Left ventricle myocardium inferior (tissue), 1 donor: ENCODE results near the gene TERT. TPM values are rescaled to one million over a fixed set of nuclear protein-coding genes. Genes with fewer than 3 reads are reported as not detected.

Experiments
- DNase-seq: peaks from one replicate; pipeline ENCODE4 v3.0.0-alpha.2; 2020
- H3K27ac ChIP-seq: fragments of 200-600 bp; replicated peaks from 2 replicates; pipeline ENCODE4 v1.8.0; 2021
- H3K27me3 ChIP-seq: fragments of 200-600 bp; 2 replicates; pipeline ENCODE4 v1.8.0; 2021; ENCODE audit warnings: low read depth
- H3K36me3 ChIP-seq: fragments of 200-600 bp; 2 replicates; pipeline ENCODE4 v1.8.0; 2021
- H3K4me1 ChIP-seq: fragments of 200-600 bp; 2 replicates; pipeline ENCODE4 v1.8.0; 2021
- H3K4me3 ChIP-seq: fragments of 200-600 bp; 2 replicates; pipeline ENCODE4 v1.8.0; 2021; ENCODE audit warnings: mild to moderate bottlenecking, moderate library complexity
- H3K9me3 ChIP-seq: fragments of 200-600 bp; replicated peaks from 2 replicates; pipeline ENCODE4 v1.8.0; 2021
- intact Hi-C: fragments of 100-400 bp; cut with micrococcal nuclease; formaldehyde crosslinking; loops from one replicate; pipeline ENCODE4 v1.11.0; 2022
- total RNA-seq: library from RNA; stranded (reverse); fragmentation: NEBNext Ultra II Directional; extraction: Animal tissue kit (Norgen Biotek cat#: 25700); gene quantifications from one replicate; pipeline ENCODE4 v1.2.1, GENCODE V29; 2021
- TF ChIP-seq, protein P1 (sequence below): fragments of 200-600 bp; IDR thresholded peaks from 2 replicates; pipeline ENCODE4 v1.8.0; 2021; ENCODE audit warnings: antibody characterized with exemption, mild to moderate bottlenecking, borderline replicate concordance
- donor health status: DM: no; HTN: yes; CAD: no; lungs with severe emphysema.

TERT gene
- total RNA-seq, 1 donor from 2014 or later: not detected

DNA sequence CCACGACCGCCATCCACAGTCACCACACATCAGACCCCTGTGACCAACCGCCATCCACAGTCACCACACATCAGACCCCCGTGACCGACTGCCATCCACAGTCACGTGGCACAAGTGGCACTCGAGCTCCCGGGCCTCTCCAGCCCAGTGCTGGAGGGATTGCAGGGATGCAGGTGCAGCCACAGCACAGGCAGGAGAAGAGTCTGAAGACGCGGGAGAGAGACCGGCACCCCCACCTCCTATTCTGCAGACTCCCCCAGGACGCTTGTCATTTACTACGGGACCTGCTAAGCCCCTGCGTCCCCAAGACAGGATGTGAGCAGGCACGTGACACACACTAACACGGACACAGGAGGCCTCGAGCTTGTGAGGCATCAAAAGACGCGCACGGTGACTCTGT is 21.1 kb downstream of the TERT start:
- no peak for DNase-seq
- intact Hi-C loops: no loop called here
- Histone ChIP-seq H3K9me3 (peaks cover 6% of the 10 kb centered on the region), H3K4me1 (no peaks in the 10 kb centered on the region), H3K27ac (no peak overlapping the region), H3K27me3 (no peaks in the 10 kb centered on the region), H3K36me3 (no peaks in the 10 kb centered on the region), H3K4me3 (no peak overlapping the region)
- TF ChIP-seq, protein P1, sequence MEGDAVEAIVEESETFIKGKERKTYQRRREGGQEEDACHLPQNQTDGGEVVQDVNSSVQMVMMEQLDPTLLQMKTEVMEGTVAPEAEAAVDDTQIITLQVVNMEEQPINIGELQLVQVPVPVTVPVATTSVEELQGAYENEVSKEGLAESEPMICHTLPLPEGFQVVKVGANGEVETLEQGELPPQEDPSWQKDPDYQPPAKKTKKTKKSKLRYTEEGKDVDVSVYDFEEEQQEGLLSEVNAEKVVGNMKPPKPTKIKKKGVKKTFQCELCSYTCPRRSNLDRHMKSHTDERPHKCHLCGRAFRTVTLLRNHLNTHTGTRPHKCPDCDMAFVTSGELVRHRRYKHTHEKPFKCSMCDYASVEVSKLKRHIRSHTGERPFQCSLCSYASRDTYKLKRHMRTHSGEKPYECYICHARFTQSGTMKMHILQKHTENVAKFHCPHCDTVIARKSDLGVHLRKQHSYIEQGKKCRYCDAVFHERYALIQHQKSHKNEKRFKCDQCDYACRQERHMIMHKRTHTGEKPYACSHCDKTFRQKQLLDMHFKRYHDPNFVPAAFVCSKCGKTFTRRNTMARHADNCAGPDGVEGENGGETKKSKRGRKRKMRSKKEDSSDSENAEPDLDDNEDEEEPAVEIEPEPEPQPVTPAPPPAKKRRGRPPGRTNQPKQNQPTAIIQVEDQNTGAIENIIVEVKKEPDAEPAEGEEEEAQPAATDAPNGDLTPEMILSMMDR: no peak

DNA sequence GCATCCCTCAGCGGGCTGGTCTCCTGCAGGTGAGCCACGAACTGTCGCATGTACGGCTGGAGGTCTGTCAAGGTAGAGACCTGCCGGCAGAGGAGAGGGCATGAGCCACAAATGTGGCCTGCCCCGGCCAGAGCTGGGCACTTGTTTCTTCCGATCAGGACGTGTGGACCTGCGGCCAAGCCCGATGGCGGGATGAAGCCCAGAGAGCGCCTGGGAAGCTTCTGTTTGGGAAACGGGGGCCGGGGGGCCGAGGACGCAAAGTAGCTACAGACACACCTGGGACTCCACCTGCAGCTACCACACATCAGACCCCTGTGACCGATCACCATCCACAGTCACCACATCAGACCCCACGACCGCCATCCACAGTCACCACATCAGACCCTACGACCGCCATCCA is 22.7 kb downstream of the TERT start:
- Histone ChIP-seq H3K36me3 (no peaks in the 10 kb centered on the region), H3K27me3 (no peaks in the 10 kb centered on the region), H3K27ac (no peak overlapping the region), H3K4me3 (no peak overlapping the region), H3K4me1 (no peaks in the 10 kb centered on the region), H3K9me3 (no peaks in the 10 kb centered on the region)
- TF ChIP-seq, protein P1: no peak
- no peak for DNase-seq
- intact Hi-C loops: no loop called here

DNA sequence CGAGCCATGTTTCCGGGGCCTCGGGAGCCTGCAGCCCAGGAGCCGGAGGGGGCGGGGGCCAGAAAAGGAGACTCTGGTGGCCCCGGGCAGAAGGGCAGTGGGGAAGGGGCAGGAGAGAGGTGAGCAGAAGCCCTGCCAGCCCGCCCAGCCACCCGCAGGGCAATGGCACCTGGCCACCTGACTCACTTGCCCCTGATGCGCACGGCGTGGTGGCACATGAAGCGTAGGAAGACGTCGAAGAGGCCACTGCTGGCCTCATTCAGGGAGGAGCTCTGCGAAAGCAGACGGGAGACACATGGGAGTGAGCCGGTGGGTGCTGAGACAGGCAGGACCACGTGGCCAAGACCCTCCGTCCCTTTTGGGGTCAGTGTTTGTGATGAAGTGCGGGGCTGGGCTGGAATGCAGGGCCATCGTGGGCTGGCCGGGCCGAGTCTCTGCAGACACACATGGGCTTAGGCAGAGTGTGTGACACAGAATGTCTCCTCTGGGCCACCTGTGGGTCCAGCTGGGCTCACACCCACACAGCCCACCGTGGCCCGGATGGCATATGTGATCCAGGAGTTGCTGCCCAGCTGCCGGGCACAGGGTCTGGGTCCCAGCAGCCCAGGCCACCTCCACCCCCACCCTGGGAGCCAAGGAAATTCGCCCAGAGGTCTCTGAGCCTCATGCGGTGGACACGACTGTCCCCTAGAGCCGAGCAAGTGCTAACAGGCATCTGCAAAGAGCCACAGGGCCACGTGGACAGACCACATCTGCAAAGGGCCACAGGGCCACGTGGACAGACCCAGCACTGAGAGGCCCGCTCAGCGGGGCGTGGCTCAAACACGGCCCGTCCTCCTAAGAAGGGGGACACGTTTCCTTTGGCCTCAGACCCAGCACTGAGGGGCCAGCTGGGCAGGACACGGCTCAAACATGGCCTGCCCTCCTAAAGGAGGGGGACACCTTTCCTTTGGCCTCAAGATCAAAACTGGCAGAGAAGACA is 23.6 kb downstream of the TERT start:
- Histone ChIP-seq H3K9me3 (no peaks in the 10 kb centered on the region), H3K36me3 (no peaks in the 10 kb centered on the region), H3K27me3 (no peaks in the 10 kb centered on the region), H3K4me3 (no peak overlapping the region), H3K27ac (no peak overlapping the region), H3K4me1 (no peaks in the 10 kb centered on the region)
- intact Hi-C loops: no loop called here
- TF ChIP-seq, protein P1: no peak
- DNase-seq: no peak

DNA sequence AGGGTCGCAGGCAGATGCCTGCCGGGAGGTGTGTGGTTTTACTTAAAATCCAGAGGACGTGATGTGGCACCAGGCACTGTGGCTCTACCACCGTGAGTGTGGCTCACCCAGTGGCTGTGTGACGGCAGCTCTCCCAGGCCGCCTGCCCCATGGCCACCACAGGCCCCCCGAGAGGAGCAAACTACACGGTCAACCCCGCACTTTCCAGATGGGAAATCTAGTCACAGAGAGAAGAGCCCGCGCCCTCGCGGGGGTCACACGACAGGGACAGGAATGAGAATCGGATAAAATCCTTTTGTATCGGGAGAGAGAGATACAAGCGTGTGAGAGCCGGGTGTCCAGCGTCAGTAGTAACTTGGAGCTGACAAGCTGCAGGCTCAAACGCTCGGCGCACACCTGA is 24.4 kb downstream of the TERT start:
- no peaks in the 10 kb centered on the region for H3K4me1 ChIP-seq
- H3K27ac ChIP-seq: no peak overlapping the region
- DNase-seq: no peak
- H3K4me3 ChIP-seq: no peak overlapping the region
- H3K27me3 ChIP-seq: peaks cover 2% of the 10 kb centered on the region
- H3K9me3 ChIP-seq: no peaks in the 10 kb centered on the region
- no peaks in the 10 kb centered on the region for H3K36me3 ChIP-seq
- TF ChIP-seq, protein P1: no peak
- intact Hi-C loops: no loop called here

DNA sequence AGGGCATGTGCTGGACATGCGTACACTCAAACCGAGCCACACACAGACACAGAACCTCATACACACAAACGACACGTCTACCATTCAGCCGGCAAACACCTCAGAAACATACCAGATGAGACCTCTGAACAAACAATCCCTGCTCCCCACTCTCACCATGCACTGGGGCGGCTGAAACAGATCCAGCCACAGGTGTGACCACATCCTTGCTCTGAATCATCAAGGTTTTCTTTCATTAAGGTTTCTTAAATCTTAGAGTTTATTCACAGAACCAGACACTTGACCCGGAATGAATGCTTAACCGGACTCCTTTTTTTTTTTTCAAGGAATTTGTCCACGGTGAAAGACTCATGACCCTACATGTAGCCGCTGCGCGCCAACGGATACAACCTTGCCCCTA is 26.2 kb downstream of the TERT start:
- TF ChIP-seq, protein P1: no peak

More for the DNA sequence above, 26.2 kb downstream of the TERT start:
- intact Hi-C loops: no loop called here
- Histone ChIP-seq H3K4me1 (no peaks in the 10 kb centered on the region), H3K9me3 (peaks cover 3% of the 10 kb centered on the region), H3K36me3 (no peaks in the 10 kb centered on the region), H3K27ac (no peak overlapping the region), H3K4me3 (no peak overlapping the region), H3K27me3 (peaks cover 10% of the 10 kb centered on the region)
- DNase-seq: no peak
